PC-3 (cell line): ENCODE results near the gene CADPS2. TPM values are rescaled to one million over a fixed set of nuclear protein-coding genes. Genes with fewer than 3 reads are reported as not detected.

Experiments
- ATAC-seq: fragments of 200-7000 bp; cut with Tn5 transposase; 2 replicates; pipeline ENCODE4 v1.9.1; 2020; ENCODE audit warnings: mild to moderate bottlenecking, moderate library complexity
- BruUV-seq: library from RNA; stranded (reverse); fragments of 400-500 nt; replicated peaks from 2 replicates; lab custom pipeline; 2021; lab: Mats Ljungman, UMichigan
- CTCF ChIA-PET: fragments of 300-600 bp; sonication (Branson Sonifier 250); formaldehyde crosslinking; loops from one replicate; lab custom pipeline; 2022; ENCODE audit warnings: antibody characterized with exemption; lab: Charles Lee
- POLR2A ChIA-PET: fragments of 300-600 bp; sonication (Branson Sonifier 250); formaldehyde crosslinking; loops from one replicate; lab custom pipeline; 2022; ENCODE audit warnings: antibody characterized with exemption; ENCODE audit not compliant: unreplicated experiment; lab: Charles Lee
- DNase-seq: peaks from one replicate; pipeline ENCODE4 v3.0.0-alpha.2; 2015
- H2AFZ ChIP-seq: fragments of 300-600 bp; sonication (generic); 2 replicates; pipeline ENCODE4 v1.6.0; 2016; ENCODE audit warnings: antibody characterized with exemption, low read length
- H3F3A ChIP-seq: fragments of 300-600 bp; sonication (generic); one replicate; pipeline ENCODE4 v1.6.0; 2017; ENCODE audit warnings: antibody characterized with exemption, low read length, control low read depth, mild to moderate bottlenecking; ENCODE audit not compliant: unreplicated experiment
- H3K27ac ChIP-seq: fragments of 300-600 bp; sonication (generic); 2 replicates; pipeline ENCODE4 v1.5.1; 2016; ENCODE audit warnings: mild to moderate bottlenecking, low read length
- H3K27me3 ChIP-seq: fragments of 300-600 bp; sonication (generic); 2 replicates; pipeline ENCODE4 v1.6.1; 2016; ENCODE audit warnings: low read length, mixed read lengths
- H3K36me3 ChIP-seq: fragments of 300-600 bp; sonication (generic); 2 replicates; pipeline ENCODE4 v1.6.1; 2016; ENCODE audit warnings: low read depth, mixed run types, low read length, mixed read lengths
- H3K4me1 ChIP-seq: fragments of 300-600 bp; sonication (generic); 2 replicates; pipeline ENCODE4 v1.5.1; 2016; ENCODE audit warnings: low read length; ENCODE audit not compliant: insufficient read depth
- H3K4me2 ChIP-seq: fragments of 300-600 bp; sonication (generic); 2 replicates; pipeline ENCODE4 v1.6.0; 2016; ENCODE audit warnings: low read length
- H3K4me3 ChIP-seq: fragments of 300-600 bp; sonication (generic); 2 replicates; pipeline ENCODE4 v1.5.1; 2016; ENCODE audit warnings: mild to moderate bottlenecking, low read length, mixed read lengths
- H3K79me2 ChIP-seq: fragments of 300-600 bp; sonication (generic); 2 replicates; pipeline ENCODE4 v1.6.1; 2017; ENCODE audit warnings: low read length, mixed read lengths
- H3K9ac ChIP-seq: fragments of 300-600 bp; sonication (generic); 2 replicates; pipeline ENCODE4 v1.6.0; 2016; ENCODE audit warnings: mild to moderate bottlenecking, low read length
- H3K9me2 ChIP-seq: fragments of 300-600 bp; sonication (generic); replicated peaks from 2 replicates; pipeline ENCODE4 v1.6.1; 2016; ENCODE audit warnings: mixed run types, low read length, mixed read lengths
- H3K9me3 ChIP-seq: fragments of 300-600 bp; sonication (generic); 2 replicates; pipeline ENCODE4 v1.6.1; 2016; ENCODE audit warnings: low read length, mixed read lengths
- H4K20me1 ChIP-seq: fragments of 300-600 bp; sonication (generic); 2 replicates; pipeline ENCODE4 v1.6.1; 2016; ENCODE audit warnings: low read length, mixed read lengths
- CTCF ChIP-seq: fragments of 300-600 bp; sonication (generic); conservative IDR thresholded peaks from 2 replicates; pipeline ENCODE4 v1.5.1; 2017; ENCODE audit warnings: antibody characterized with exemption, low read depth, mild to moderate bottlenecking, low read length
- EZH2 ChIP-seq: fragments of 300-600 bp; sonication (generic); IDR thresholded peaks from one replicate; pipeline ENCODE4 v1.6.1; 2017; ENCODE audit warnings: antibody characterized with exemption, mild to moderate bottlenecking, low read length; ENCODE audit not compliant: unreplicated experiment
- EZH2phosphoT487 ChIP-seq: fragments of 300-600 bp; sonication (generic); IDR thresholded peaks from 2 replicates; pipeline ENCODE4 v1.6.1; 2018; ENCODE audit warnings: mild to moderate bottlenecking, antibody characterized with exemption, low read length, borderline replicate concordance
- intact Hi-C: fragments of 100-400 bp; cut with micrococcal nuclease; formaldehyde crosslinking; loops from 2 replicates; pipeline ENCODE4 v1.9.0; 2023
- total RNA-seq: library from RNA; depleted of rRNA; stranded (reverse); fragments of >200 nt; gene quantifications from 2 replicates; pipeline ENCODE4 v1.2.3, GENCODE V29; 2014; rRNA removed

CADPS2 gene
- total RNA-seq, 1 experiment from 2014 or later: 9.4 TPM

- TF ChIP-seq EZH2: no peak
- no peak for TF ChIP-seq CTCF
- no peak for TF ChIP-seq EZH2phosphoT487
- H3K4me3 ChIP-seq: no peak overlapping the region
- no peaks in the 10 kb centered on the region for H3K9me3 ChIP-seq
- H3K79me2 ChIP-seq: no peaks in the 10 kb centered on the region
- H3K9ac ChIP-seq: no peak overlapping the region
- H3K9me2 ChIP-seq: no peaks in the 10 kb centered on the region
- CTCF ChIA-PET: no interaction called here
- H3K4me1 ChIP-seq: no peaks in the 10 kb centered on the region
- no peak overlapping the region for H3K4me2 ChIP-seq
- H2AFZ ChIP-seq: no peak overlapping the region
- H3K36me3 ChIP-seq: no peaks in the 10 kb centered on the region
- no TSS peak for BruUV-seq
- no peak for DNase-seq
- intact Hi-C loops: no loop called here
- H4K20me1 ChIP-seq: no peaks in the 10 kb centered on the region
- no peaks in the 10 kb centered on the region for H3K27me3 ChIP-seq
- no peak for ATAC-seq
- H3K27ac ChIP-seq: no peak overlapping the region
- POLR2A ChIA-PET: no interaction called here
- H3F3A ChIP-seq: no peaks in the 10 kb centered on the region
These were observed 613.1 kb downstream of the CADPS2 start for GRCh38 chr7:122273117-122273516.

- no peaks in the 10 kb centered on the region for H3K9me3 ChIP-seq
- no peaks in the 10 kb centered on the region for H4K20me1 ChIP-seq
- H3K9ac ChIP-seq: no peak overlapping the region
- H3K27ac ChIP-seq: no peak overlapping the region
- ChIA-PET POLR2A (no interaction called here), CTCF (no interaction called here)
- H2AFZ ChIP-seq: no peak overlapping the region
- H3K9me2 ChIP-seq: no peaks in the 10 kb centered on the region
- no peaks in the 10 kb centered on the region for H3K79me2 ChIP-seq
- DNase-seq: no peak
- no peaks in the 10 kb centered on the region for H3K27me3 ChIP-seq
- no peaks in the 10 kb centered on the region for H3F3A ChIP-seq
- intact Hi-C loops: no loop called here
- no peaks in the 10 kb centered on the region for H3K36me3 ChIP-seq
- ATAC-seq: no peak
- no peaks in the 10 kb centered on the region for H3K4me1 ChIP-seq
- no peak overlapping the region for H3K4me3 ChIP-seq
- TF ChIP-seq CTCF: no peak
- no peak overlapping the region for H3K4me2 ChIP-seq
- BruUV-seq: no TSS peak
These were observed 617.0 kb downstream of the CADPS2 start for GRCh38 chr7:122269241-122269640.

Other genes with a start within 250 kb of the CADPS2 start
- gene RNF133, start 187.3 kb downstream of the CADPS2 start, total RNA-seq: 0.26 and 0.69 TPM in 2 replicates
- 0.52 and 2.0 TPM in 2 replicates for gene RNF148, start 183.5 kb downstream of the CADPS2 start, total RNA-seq
- gene TAS2R16, start 109.2 kb upstream of the CADPS2 start, total RNA-seq: not detected in 2 replicates